Measurements from ENCODE around the gene SERP2. TPM values are rescaled to one million over a fixed set of nuclear protein-coding genes. Genes with fewer than 3 reads are reported as not detected.

SERP2 gene
- total RNA-seq, 1 experiment from 2014 or later: not detected

DNA sequence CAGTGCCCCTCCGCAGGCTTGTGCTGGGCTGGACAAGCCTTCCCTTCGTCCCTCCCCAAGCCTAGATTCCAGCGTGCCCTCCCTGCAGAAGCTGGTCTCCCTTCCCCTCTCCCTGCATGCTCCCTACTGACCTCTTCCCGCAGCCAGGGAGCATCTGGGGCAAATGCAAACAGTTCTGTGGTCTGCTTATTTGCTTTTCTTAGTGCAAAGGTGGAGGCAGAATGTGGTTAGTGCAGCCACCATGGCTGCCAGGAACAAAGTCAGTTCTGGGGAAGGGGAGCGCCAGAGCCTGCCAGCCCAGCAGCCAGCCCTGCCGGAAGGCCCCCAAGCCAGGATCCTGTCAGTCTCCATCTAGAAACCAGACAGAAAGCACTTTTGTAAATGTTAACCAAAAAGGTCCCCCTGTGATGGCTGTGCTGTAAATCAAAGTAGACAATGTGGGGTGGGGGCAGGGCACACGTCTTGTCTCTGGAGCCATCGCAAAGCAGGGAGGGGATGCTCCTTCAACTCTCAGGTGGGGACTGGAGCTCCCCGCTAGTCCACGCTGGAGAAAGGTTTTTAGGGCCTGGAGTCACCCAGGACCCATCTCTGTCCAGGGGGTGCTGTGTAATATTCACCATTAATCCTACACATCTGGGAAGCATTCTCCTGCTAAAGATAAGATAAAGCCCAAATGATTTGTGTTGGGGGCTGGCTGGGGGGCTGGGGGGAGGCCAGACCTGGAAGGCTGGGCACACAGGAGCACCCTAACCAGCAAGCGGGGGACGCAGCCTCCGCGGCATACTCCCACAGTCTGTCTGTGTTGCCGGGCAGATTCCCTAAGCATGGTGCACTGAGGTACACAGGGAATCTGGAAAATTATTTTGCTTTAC lies 30.9 kb downstream of the SERP2 start:
- H3K9me3 ChIP-seq (ENCODE audit: control insufficient read depth in 1 of 2, insufficient read depth in 1 of 2, low read depth in 1 of 2, low read length in 2 of 2): no peaks in the 10 kb centered on the region
- ChIA-PET POLR2A (no interaction called here), RAD21 (ENCODE audit: low non-redundant PET in 1 of 2, low total read pairs in 2 of 2, uncharacterized antibody in 2 of 2, unreplicated experiment in 2 of 2) (no interaction called here), CTCF (no interaction called here)
- no peak overlapping the region for H3K4me2 ChIP-seq (ENCODE audit: low read length)
- DNase-seq (ENCODE audit: low read depth, low spot score) (no peak), ATAC-seq (no peak)
- H3K9me2 ChIP-seq (ENCODE audit: insufficient read depth): no peaks in the 10 kb centered on the region
- peaks cover 14 to 27% of the 10 kb centered on the region in 2 experiments for H3K4me1 ChIP-seq (ENCODE audit: control insufficient read depth in 1 of 2, insufficient read depth in 2 of 2, low read length in 2 of 2)
- no peaks in the 10 kb centered on the region for H3K79me2 ChIP-seq (ENCODE audit: insufficient read depth, low read length)
- intact Hi-C loops (cut with micrococcal nuclease): no loop called here
- H3K27me3 ChIP-seq (ENCODE audit: insufficient read depth, low read length): no peaks in the 10 kb centered on the region
- H3K27ac ChIP-seq (ENCODE audit: low read depth, low read length): no peak overlapping the region
- no TSS peak for BruUV-seq (replicated peaks)
- no peaks in the 10 kb centered on the region for H3K36me3 ChIP-seq (ENCODE audit: control insufficient read depth in 1 of 2, insufficient read depth in 2 of 2, low read length in 2 of 2)
- no peak overlapping the region for H2AFZ ChIP-seq (ENCODE audit: low read depth, low read length, poor library complexity, severe bottlenecking)
- H4K20me1 ChIP-seq (ENCODE audit: insufficient read depth): no peaks in the 10 kb centered on the region
- H3K4me3 ChIP-seq (replicated peaks in 1 of 2; ENCODE audit: low read depth in 1 of 2, low read length in 2 of 2): no peak overlapping the region
- TF ChIP-seq FOSL1 (IDR thresholded peaks at IDR 0.05; ENCODE audit: low read depth): no peak
- TF ChIP-seq YY1 (IDR thresholded peaks at IDR 0.05; ENCODE audit: extremely low read depth, insufficient replicate concordance, low read depth, low read length): no peak
- TF ChIP-seq REST (IDR thresholded peaks at IDR 0.05; ENCODE audit: low read depth): no peak
- TF ChIP-seq SRF (IDR thresholded peaks at IDR 0.05; ENCODE audit: low read depth): no peak
- no peak for TF ChIP-seq CEBPB (IDR thresholded peaks at IDR 0.05; ENCODE audit: low read depth)
- no peak for TF ChIP-seq POLR2AphosphoS5 (IDR thresholded peaks at IDR 0.05; ENCODE audit: low read depth, low read length)
- no peak for TF ChIP-seq RAD21 (IDR thresholded peaks at IDR 0.05; ENCODE audit: low read depth)
- no peak for TF ChIP-seq CBX3 (IDR thresholded peaks at IDR 0.05; ENCODE audit: low read depth)
- TF ChIP-seq, protein P1, sequence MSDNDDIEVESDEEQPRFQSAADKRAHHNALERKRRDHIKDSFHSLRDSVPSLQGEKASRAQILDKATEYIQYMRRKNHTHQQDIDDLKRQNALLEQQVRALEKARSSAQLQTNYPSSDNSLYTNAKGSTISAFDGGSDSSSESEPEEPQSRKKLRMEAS (IDR thresholded peaks at IDR 0.05): no peak
- TF ChIP-seq SP1 (IDR thresholded peaks at IDR 0.05; ENCODE audit: low read depth): no peak
- TF ChIP-seq ZFX (IDR thresholded peaks at IDR 0.05): no peak
- H3K9ac ChIP-seq (ENCODE audit: low read length): no peak overlapping the region

Measured in HCT116 (cell line).